HL-60 (cell line): Measurements from ENCODE around the gene SUSD2.

Source experiments
- DNase-seq, 2 experiments: peaks; one replicate each; pipeline ENCODE4 v3.0.0-alpha.2; 2010 to 2020; ENCODE audit warnings: low read depth in 1 of 2, low spot score in 1 of 2
- H3K27ac ChIP-seq: fragments of 250-450 bp; sonication (Bioruptor Pico); replicated peaks from 2 replicates; pipeline ENCODE4 v1.5.1; 2020; ENCODE audit warnings: mild to moderate bottlenecking, moderate library complexity
- H3K27me3 ChIP-seq: fragments of 250-450 bp; sonication (Bioruptor Pico); 2 replicates; pipeline ENCODE4 v1.5.1; 2021; ENCODE audit warnings: mild to moderate bottlenecking, moderate library complexity; ENCODE audit not compliant: insufficient read depth, poor library complexity, severe bottlenecking
- H3K4me3 ChIP-seq: replicated peaks from 2 replicates; pipeline ENCODE4 v1.5.1; 2011; ENCODE audit warnings: mild to moderate bottlenecking, control low read depth, low read length; ENCODE audit not compliant: insufficient read depth
- CTCF ChIP-seq: IDR thresholded peaks from one replicate; pipeline ENCODE4 v1.5.1; 2011; ENCODE audit warnings: low read length, control low read depth, inconsistent platforms; ENCODE audit not compliant: insufficient read depth
- GABPA ChIP-seq: IDR thresholded peaks from 2 replicates; pipeline ENCODE4 v1.6.1; 2012; ENCODE audit warnings: low read depth
- POLR2AphosphoS5 ChIP-seq: IDR thresholded peaks from 2 replicates; pipeline ENCODE4 v1.6.1; 2012; ENCODE audit warnings: low read depth
- REST ChIP-seq: IDR thresholded peaks from 2 replicates; pipeline ENCODE4 v1.6.1; 2012; ENCODE audit warnings: low read depth; ENCODE audit not compliant: insufficient replicate concordance
- SPI1 ChIP-seq: IDR thresholded peaks from 2 replicates; pipeline ENCODE4 v1.6.1; 2012; ENCODE audit warnings: low read depth, mild to moderate bottlenecking, borderline replicate concordance

Gene SUSD2

GRCh38 chr22:24184057-24184798, 2.9 kb downstream of the SUSD2 start:
- no peak overlapping the region for H3K27ac ChIP-seq
- no peak for DNase-seq

GRCh38 chr22:24185001-24185500, 3.8 kb downstream of the SUSD2 start:
- no peak for DNase-seq
- TF ChIP-seq POLR2AphosphoS5 (no peak), SPI1 (no peak), REST (no peak), CTCF (no peak), GABPA (no peak)
- H3K4me3 ChIP-seq: no peak overlapping the region
- H3K27me3 ChIP-seq: no peaks in the 10 kb centered on the region
- no peak overlapping the region for H3K27ac ChIP-seq

More at GRCh38 chr22:24184057-24184798, 2.9 kb downstream of the SUSD2 start:
- Histone ChIP-seq H3K4me3 (no peak overlapping the region), H3K27me3 (no peaks in the 10 kb centered on the region)
- no peak for TF ChIP-seq GABPA
- TF ChIP-seq POLR2AphosphoS5: no peak
- no peak for TF ChIP-seq REST
- TF ChIP-seq SPI1: no peak

- no peak overlapping the region for H3K27ac ChIP-seq
- no peaks in the 10 kb centered on the region for H3K27me3 ChIP-seq
- TF ChIP-seq POLR2AphosphoS5: no peak
- H3K4me3 ChIP-seq: no peak overlapping the region
- DNase-seq: no peak
These were observed 4.4 kb downstream of the SUSD2 start for GRCh38 chr22:24185501-24186351.

- Histone ChIP-seq H3K4me3 (no peak overlapping the region), H3K27me3 (no peaks in the 10 kb centered on the region), H3K27ac (no peak overlapping the region)
- DNase-seq: no peak
- TF ChIP-seq SPI1: no peak
- TF ChIP-seq REST: no peak
- TF ChIP-seq CTCF: no peak
- TF ChIP-seq POLR2AphosphoS5: no peak
- TF ChIP-seq GABPA: no peak
These were observed 5.1 kb downstream of the SUSD2 start for GRCh38 chr22:24186352-24186740.
